DMS79 (cell line): Measurements from ENCODE around the gene ZXDC.

Source experiments
- DNase-seq: peaks from one replicate; lab custom pipeline; 2025; lab: John Stamatoyannopoulos, UW

Gene ZXDC

DNA sequence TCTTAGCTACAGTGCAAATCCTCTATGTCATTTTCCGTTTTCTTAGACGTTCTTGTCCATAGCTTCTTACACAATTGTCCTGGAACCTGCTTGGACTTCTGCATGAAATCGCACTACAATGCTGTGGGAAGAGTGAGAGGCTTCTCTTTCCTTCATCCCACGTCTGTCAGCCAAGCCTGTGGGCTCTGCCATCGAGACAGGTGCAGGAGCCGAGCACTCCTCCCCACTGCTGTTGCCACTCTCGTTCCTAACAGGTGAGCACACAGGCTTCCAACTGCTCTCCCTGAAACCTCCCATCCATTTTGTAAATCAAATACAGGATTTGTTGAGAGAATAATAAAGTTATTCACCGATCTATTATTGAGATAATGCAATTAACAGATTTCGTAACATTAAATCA lies 23.5 kb downstream of the ZXDC start:
- no peak for DNase-seq

DNA sequence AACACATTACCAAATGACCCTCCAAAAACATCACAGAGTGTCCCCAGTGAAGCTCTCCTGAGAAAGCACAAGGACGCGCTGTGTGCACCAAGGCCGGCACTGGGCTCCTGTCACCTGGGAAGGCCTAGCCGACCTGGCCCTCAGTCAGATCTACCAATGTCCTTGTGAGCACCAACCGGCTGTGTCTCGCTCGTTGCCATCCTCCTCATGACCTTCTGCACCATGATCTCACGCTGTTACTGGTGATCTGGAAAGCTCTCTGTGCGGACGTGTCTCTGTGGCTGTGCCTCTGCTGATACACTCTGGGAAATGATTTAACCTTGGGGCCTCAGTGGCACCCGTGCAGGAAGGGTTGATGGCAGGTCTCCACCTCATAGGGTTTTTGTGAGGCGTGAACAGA lies 24.2 kb downstream of the ZXDC start:
- no peak for DNase-seq

- no peak for DNase-seq
These were observed 24.9 kb downstream of the ZXDC start for GRCh38 chr3:126450744-126451143.

GRCh38 chr3:126450219-126450618 lies 25.5 kb downstream of the ZXDC start:
- no peak for DNase-seq

- no peak for DNase-seq
These were observed 26.1 kb downstream of the ZXDC start for GRCh38 chr3:126449621-126450051.

GRCh38 chr3:126448893-126449180 lies 26.9 kb downstream of the ZXDC start:
- no peak for DNase-seq

GRCh38 chr3:126448136-126448892 lies 27.4 kb downstream of the ZXDC start:
- DNase-seq, result no peak

- DNase-seq, result no peak
These were observed 28.1 kb downstream of the ZXDC start for GRCh38 chr3:126447456-126448106.

DNA sequence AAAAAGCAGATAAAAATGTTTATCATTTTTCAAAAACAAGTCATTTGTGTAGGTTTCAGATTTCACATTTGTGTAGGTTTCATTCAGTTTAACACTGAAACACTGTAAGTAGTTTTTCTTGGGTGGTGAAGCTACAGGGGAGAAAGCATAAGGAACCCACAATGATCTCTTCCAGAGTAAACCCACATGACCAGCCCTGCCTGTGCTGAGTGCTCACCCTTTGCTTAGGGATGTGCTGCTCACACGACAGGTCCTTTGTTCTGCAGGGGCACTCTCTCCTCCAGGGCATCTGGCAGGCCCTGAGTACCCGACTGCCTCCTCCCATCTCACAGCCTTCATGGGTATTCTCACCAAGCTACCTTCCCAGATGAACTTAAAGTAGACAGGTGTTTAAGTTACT lies 28.9 kb downstream of the ZXDC start:
- no peak for DNase-seq

- DNase-seq, result no peak
These were observed 29.4 kb downstream of the ZXDC start for GRCh38 chr3:126446301-126446700.

DNA sequence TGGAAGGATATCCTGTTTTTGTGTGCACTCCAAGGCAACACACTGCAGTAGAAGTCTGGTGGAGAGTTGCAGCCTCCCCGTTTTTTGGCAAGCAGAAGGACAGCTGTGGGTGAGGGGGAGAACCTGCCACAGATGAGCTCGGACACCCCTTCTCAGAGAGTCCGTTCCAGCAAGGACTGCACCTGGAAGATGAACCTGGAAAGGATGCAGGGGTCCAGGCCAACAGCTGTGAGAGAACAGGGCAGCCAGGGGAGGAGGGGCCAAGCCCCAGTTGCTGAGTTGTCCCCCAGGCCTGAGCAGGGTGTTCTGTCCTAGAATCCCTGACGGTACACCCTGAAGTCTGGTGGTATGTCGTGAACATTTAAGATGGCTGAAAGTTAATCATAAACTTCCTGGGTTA lies 30.2 kb downstream of the ZXDC start:
- DNase-seq, result no peak

- DNase-seq, result no peak
These were observed 32.8 kb downstream of the ZXDC start for GRCh38 chr3:126442856-126443242.

GRCh38 chr3:126442094-126442855 lies 33.4 kb downstream of the ZXDC start:
- DNase-seq, result no peak

- DNase-seq, result no peak
These were observed 34.3 kb downstream of the ZXDC start for GRCh38 chr3:126441256-126441880.

DNA sequence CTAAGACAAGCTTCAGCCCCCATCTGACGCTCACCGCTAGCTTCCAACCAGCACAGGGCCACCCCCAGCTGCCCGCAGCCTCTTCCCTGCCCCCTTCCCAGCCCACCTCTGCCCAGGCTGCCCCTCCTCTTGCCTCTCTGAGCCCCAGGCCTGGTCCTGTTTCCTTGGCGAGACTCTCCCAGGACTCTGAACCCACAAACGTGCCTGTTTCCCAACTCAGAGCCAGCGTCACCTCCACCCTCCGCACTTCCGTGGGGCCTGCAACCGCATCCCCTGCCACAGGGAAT lies 35.0 kb downstream of the ZXDC start:
- DNase-seq, result no peak

GRCh38 chr3:126439968-126440708 lies 35.6 kb downstream of the ZXDC start:
- no peak for DNase-seq

- no peak for DNase-seq
These were observed 36.2 kb downstream of the ZXDC start for GRCh38 chr3:126439346-126439967.

DNA sequence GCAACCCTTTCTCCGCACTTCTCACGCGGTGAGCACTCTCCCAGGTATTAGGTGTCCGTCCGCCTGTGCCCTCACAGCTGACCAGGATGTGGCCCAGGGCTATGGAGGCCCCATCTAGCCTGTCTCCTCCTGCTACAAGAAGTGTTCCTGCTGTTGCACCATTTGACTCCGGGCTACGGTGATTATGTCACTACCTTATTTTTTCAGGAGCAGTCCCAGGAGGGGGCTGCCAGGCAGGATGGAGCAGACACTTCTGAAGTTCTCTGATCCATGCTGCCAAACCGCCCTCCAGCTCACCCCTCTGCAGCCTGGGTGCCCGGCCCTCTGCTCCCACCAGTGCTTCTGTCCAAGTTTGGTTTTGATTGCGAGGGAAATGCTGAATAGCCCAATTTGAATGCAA lies 36.9 kb downstream of the ZXDC start:
- DNase-seq, result no peak

- no peak for DNase-seq
These were observed 37.5 kb downstream of the ZXDC start for GRCh38 chr3:126438186-126438585.

- no peak for DNase-seq
These were observed 38.6 kb downstream of the ZXDC start for GRCh38 chr3:126436826-126437717.
